HepG2 (cell line): ENCODE results near the gene AP3D1. TPM values are rescaled to one million over a fixed set of nuclear protein-coding genes. Genes with fewer than 3 reads are reported as not detected.

Source experiments
- ATF7-NPFF ChIP-seq: sonication (generic); formaldehyde crosslinking; IDR thresholded peaks from 2 replicates; pipeline ENCODE4 v1.8.1; 2023; ENCODE audit warnings: mild to moderate bottlenecking, low read depth, missing genetic modification reagents, moderate library complexity
- CBX1 ChIP-seq: IDR thresholded peaks from one replicate; pipeline ENCODE4 v1.6.1; 2016; ENCODE audit warnings: antibody characterized with exemption, low read depth
- CREM ChIP-seq, 2 experiments: sonication (generic) in 1 of 2; formaldehyde crosslinking in 1 of 2; IDR thresholded peaks; 2 replicates each; pipeline versions ENCODE4 v1.4.0 to v1.6.1; 2016 to 2020; ENCODE audit warnings: antibody characterized with exemption in 1 of 2, mild to moderate bottlenecking in 1 of 2, missing genetic modification reagents in 1 of 2
- KLF11 ChIP-seq: IDR thresholded peaks from 2 replicates; pipeline ENCODE4 v1.6.1; 2016; ENCODE audit warnings: missing compliant biosample characterization
- NONO ChIP-seq, 2 experiments: fragments of 450-650 bp in 1 of 2; sonication (generic) in 1 of 2; formaldehyde crosslinking in 1 of 2; IDR thresholded peaks in 1 of 2; conservative IDR thresholded peaks in 1 of 2; 2 replicates each; pipeline versions ENCODE4 v1.6.1 to v1.8.0; 2017 to 2022; ENCODE audit warnings: mild to moderate bottlenecking in 1 of 2, missing genetic modification reagents in 1 of 2, moderate library complexity in 1 of 2
- NR2C2 ChIP-seq: sonication (generic); formaldehyde crosslinking; IDR thresholded peaks from 2 replicates; pipeline ENCODE4 v1.4.0; 2020; ENCODE audit warnings: missing genetic modification reagents, mild to moderate bottlenecking, moderate library complexity, borderline replicate concordance
- PHF20 ChIP-seq: sonication (generic); formaldehyde crosslinking; IDR thresholded peaks from 2 replicates; pipeline ENCODE4 v1.5.0; 2020; ENCODE audit warnings: mild to moderate bottlenecking, missing genetic modification reagents
- SNAPC2 ChIP-seq: sonication (generic); formaldehyde crosslinking; IDR thresholded peaks from 2 replicates; pipeline ENCODE4 v1.8.1; 2022; ENCODE audit warnings: mild to moderate bottlenecking, missing genetic modification reagents
- SP4 ChIP-seq: sonication (generic); formaldehyde crosslinking; IDR thresholded peaks from 2 replicates; pipeline ENCODE4 v1.8.1; 2023; ENCODE audit warnings: mild to moderate bottlenecking, missing genetic modification reagents
- TAF1 ChIP-seq: sonication (generic); formaldehyde crosslinking; IDR thresholded peaks from 2 replicates; pipeline ENCODE4 v1.4.0; 2020; ENCODE audit warnings: missing genetic modification reagents
- ZFY ChIP-seq: sonication (generic); formaldehyde crosslinking; IDR thresholded peaks from 2 replicates; pipeline ENCODE4 v1.4.0; 2020; ENCODE audit warnings: missing genetic modification reagents
- ZNF12 ChIP-seq: sonication (generic); formaldehyde crosslinking; IDR thresholded peaks from 2 replicates; pipeline ENCODE4 v1.5.0; 2020; ENCODE audit warnings: missing genetic modification reagents
- ZNF160 ChIP-seq: sonication (generic); formaldehyde crosslinking; IDR thresholded peaks from 2 replicates; pipeline ENCODE4 v1.8.0; 2022; ENCODE audit warnings: mild to moderate bottlenecking, inconsistent platforms, missing genetic modification reagents
- ZNF224 ChIP-seq: sonication (generic); formaldehyde crosslinking; IDR thresholded peaks from 2 replicates; pipeline ENCODE4 v1.5.0; 2020; ENCODE audit warnings: mild to moderate bottlenecking, missing genetic modification reagents
- ZNF274 ChIP-seq: sonication (generic); formaldehyde crosslinking; IDR thresholded peaks from 2 replicates; pipeline ENCODE4 v1.5.1; 2020; ENCODE audit warnings: mild to moderate bottlenecking, missing genetic modification reagents
- ZNF34 ChIP-seq: sonication (generic); formaldehyde crosslinking; IDR thresholded peaks from 2 replicates; pipeline ENCODE4 v1.4.0; 2020; ENCODE audit warnings: mild to moderate bottlenecking, missing genetic modification reagents, borderline replicate concordance
- ZNF382 ChIP-seq: sonication (generic); formaldehyde crosslinking; IDR thresholded peaks from 2 replicates; pipeline ENCODE4 v1.5.0; 2020; ENCODE audit warnings: missing genetic modification reagents, mild to moderate bottlenecking, borderline replicate concordance
- ZNF512 ChIP-seq: sonication (generic); formaldehyde crosslinking; IDR thresholded peaks from 2 replicates; pipeline ENCODE4 v1.4.0; 2020; ENCODE audit warnings: mild to moderate bottlenecking, missing genetic modification reagents
- ZNF614 ChIP-seq: IDR thresholded peaks from 2 replicates; pipeline ENCODE4 v1.6.1; 2018; ENCODE audit warnings: missing biosample characterization, missing genetic modification reagents, inconsistent platforms, borderline replicate concordance
- ZNF720 ChIP-seq: sonication (generic); formaldehyde crosslinking; IDR thresholded peaks from 2 replicates; pipeline ENCODE4 v1.4.0; 2020; ENCODE audit warnings: missing genetic modification reagents
- ZNF782 ChIP-seq: sonication (generic); formaldehyde crosslinking; IDR thresholded peaks from 2 replicates; pipeline ENCODE4 v1.4.0; 2020; ENCODE audit warnings: missing genetic modification reagents, mild to moderate bottlenecking, borderline replicate concordance
- ZNF83 ChIP-seq: sonication (generic); formaldehyde crosslinking; IDR thresholded peaks from 2 replicates; pipeline ENCODE4 v1.4.0; 2020; ENCODE audit warnings: missing genetic modification reagents, mild to moderate bottlenecking, borderline replicate concordance
- ZSCAN20 ChIP-seq: sonication (generic); formaldehyde crosslinking; IDR thresholded peaks from 2 replicates; pipeline ENCODE4 v1.4.0; 2020; ENCODE audit warnings: missing genetic modification reagents, mild to moderate bottlenecking, borderline replicate concordance
- ZSCAN25 ChIP-seq: sonication (generic); formaldehyde crosslinking; IDR thresholded peaks from 2 replicates; pipeline ENCODE4 v1.8.0; 2022; ENCODE audit warnings: mild to moderate bottlenecking, missing genetic modification reagents
- polyA plus RNA-seq, 8 experiments: library from polyadenylated mRNA; depleted of rRNA in 3 of 8; stranded (reverse) in 7 of 8; unstranded in 1 of 8; fragments of >200 nt; fragmentation: Illumina TruSeq in 4 of 8; extraction: Trizol in 4 of 8; gene quantifications; 2 replicates each; pipeline versions ENCODE4 v1.2.1 to v1.2.3, GENCODE V29; 2011 to 2016; ENCODE audit warnings: low read depth in 4 of 8, missing spikeins in 1 of 8, mixed read lengths in 1 of 8; ENCODE audit not compliant: insufficient read depth in 1 of 8
- total RNA-seq, 5 experiments: library from RNA; depleted of rRNA; stranded (reverse); fragments of >200 nt; fragmentation: Illumina TruSeq; extraction: Trizol; gene quantifications; 2 replicates each; pipeline ENCODE4 v1.2.3, GENCODE V29; 2016; ENCODE audit warnings: low read depth in 1 of 5
- TF ChIP-seq, protein P1 (sequence below): sonication (generic); formaldehyde crosslinking; IDR thresholded peaks from 2 replicates; pipeline ENCODE4 v1.5.0; 2020; ENCODE audit warnings: mild to moderate bottlenecking, missing genetic modification reagents
- TF ChIP-seq, protein P2 (sequence below): sonication (generic); IDR thresholded peaks from 2 replicates; pipeline ENCODE4 v1.6.1; 2016; ENCODE audit warnings: low read depth, borderline replicate concordance
- TF ChIP-seq, protein P3 (sequence below): sonication (generic); formaldehyde crosslinking; IDR thresholded peaks from 2 replicates; pipeline ENCODE4 v1.8.1; 2023; ENCODE audit warnings: mild to moderate bottlenecking, missing genetic modification reagents

AP3D1 gene
- total and polyA plus RNA-seq, 2 of the 13 experiments (the other 11 are each of a cell fraction or from before 2014, with no cell fraction given): 68.0 to 82.6 TPM

GRCh38 chr19:2096034-2096479 is 55.3 kb downstream of the AP3D1 start, which contains the start of gene MOB3A (continued):
- TF ChIP-seq, protein P1, sequence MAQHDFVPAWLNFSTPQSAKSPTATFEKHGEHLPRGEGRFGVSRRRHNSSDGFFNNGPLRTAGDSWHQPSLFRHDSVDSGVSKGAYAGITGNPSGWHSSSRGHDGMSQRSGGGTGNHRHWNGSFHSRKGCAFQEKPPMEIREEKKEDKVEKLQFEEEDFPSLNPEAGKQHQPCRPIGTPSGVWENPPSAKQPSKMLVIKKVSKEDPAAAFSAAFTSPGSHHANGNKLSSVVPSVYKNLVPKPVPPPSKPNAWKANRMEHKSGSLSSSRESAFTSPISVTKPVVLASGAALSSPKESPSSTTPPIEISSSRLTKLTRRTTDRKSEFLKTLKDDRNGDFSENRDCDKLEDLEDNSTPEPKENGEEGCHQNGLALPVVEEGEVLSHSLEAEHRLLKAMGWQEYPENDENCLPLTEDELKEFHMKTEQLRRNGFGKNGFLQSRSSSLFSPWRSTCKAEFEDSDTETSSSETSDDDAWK (CRISPR knock-in tag): no peak
- TF ChIP-seq ZNF83 (peak; percentile 80; the same call in 1 of the 2 replicates), PHF20 (CRISPR knock-in tag) (peak; percentile 65; the same call in 1 of the 2 replicates), ZNF382 (CRISPR knock-in tag) (no peak), ZNF614 (peak; percentile 48; the same call in 1 of the 2 replicates), ZSCAN20 (CRISPR knock-in tag) (0 out of 2 replicates have a peak, but pooled peaks have one; percentile 68), ZNF512 (CRISPR knock-in tag) (no peak), CREM (IDR thresholded peaks at IDR 0.05) (no peak), CREM (CRISPR knock-in tag; IDR thresholded peaks at IDR 0.05) (no peak), NONO (IDR thresholded peaks at IDR 0.05) (no peak), NONO (CRISPR knock-in tag; conservative IDR thresholded peaks at IDR 0.05) (peak; percentile 93), ATF7-NPFF (CRISPR knock-in tag) (peak; percentile 87), NR2C2 (CRISPR knock-in tag) (peak; percentile 79), ZNF782 (CRISPR knock-in tag) (no peak; the same call in 1 of the 2 replicates), SP4 (CRISPR knock-in tag) (peak; percentile 82), ZSCAN25 (CRISPR knock-in tag) (peak; percentile 87), ZNF12 (0 out of 2 replicates have a peak, but pooled peaks have one; percentile 40), CBX1 (no peak), KLF11 (CRISPR knock-in tag) (no peak), ZNF274 (CRISPR knock-in tag) (no peak), SNAPC2 (CRISPR knock-in tag) (peak; percentile 87; the same call in 1 of the 2 replicates), ZNF34 (CRISPR knock-in tag) (no peak), ZNF224 (CRISPR knock-in tag) (no peak), TAF1 (CRISPR knock-in tag) (peak; percentile 71), ZNF720 (CRISPR knock-in tag) (no peak), ZFY (peak; percentile 67), ZNF160 (peak; percentile 87; the same call in 1 of the 2 replicates)
- TF ChIP-seq, protein P2, sequence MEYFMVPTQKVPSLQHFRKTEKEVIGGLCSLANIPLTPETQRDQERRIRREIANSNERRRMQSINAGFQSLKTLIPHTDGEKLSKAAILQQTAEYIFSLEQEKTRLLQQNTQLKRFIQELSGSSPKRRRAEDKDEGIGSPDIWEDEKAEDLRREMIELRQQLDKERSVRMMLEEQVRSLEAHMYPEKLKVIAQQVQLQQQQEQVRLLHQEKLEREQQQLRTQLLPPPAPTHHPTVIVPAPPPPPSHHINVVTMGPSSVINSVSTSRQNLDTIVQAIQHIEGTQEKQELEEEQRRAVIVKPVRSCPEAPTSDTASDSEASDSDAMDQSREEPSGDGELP: peak; percentile 45; the same call in 1 of the 2 replicates
- TF ChIP-seq, protein P3, sequence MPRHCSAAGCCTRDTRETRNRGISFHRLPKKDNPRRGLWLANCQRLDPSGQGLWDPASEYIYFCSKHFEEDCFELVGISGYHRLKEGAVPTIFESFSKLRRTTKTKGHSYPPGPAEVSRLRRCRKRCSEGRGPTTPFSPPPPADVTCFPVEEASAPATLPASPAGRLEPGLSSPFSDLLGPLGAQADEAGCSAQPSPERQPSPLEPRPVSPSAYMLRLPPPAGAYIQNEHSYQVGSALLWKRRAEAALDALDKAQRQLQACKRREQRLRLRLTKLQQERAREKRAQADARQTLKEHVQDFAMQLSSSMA: 0 out of 2 replicates have a peak, but pooled peaks have one; percentile 30
